ENCODE measurements around the gene ODR4.
"Not testable (repeated sequence)": the region's sequence is repeated elsewhere in the genome, so short reads cannot be mapped to it uniquely, and the experiment has no call there.

The ODR4 gene

GRCh38 chr1:186424539-186424938 lies 48.9 kb downstream of the ODR4 start:
- DNase-seq, result no peak

GRCh38 chr1:186426118-186426517 lies 50.5 kb downstream of the ODR4 start:
- no peak for DNase-seq

GRCh38 chr1:186429017-186429416 lies 53.4 kb downstream of the ODR4 start:
- DNase-seq, result no peak

GRCh38 chr1:186435336-186435735 lies 59.7 kb downstream of the ODR4 start:
- DNase-seq, result no peak

GRCh38 chr1:186438567-186438966 lies 62.9 kb downstream of the ODR4 start:
- DNase-seq, result no peak

- DNase-seq, result no peak
Observed at GRCh38 chr1:186440584-186440983, 64.9 kb downstream of the ODR4 start.

- no peak for DNase-seq
Observed at GRCh38 chr1:186442651-186443375, 67.2 kb downstream of the ODR4 start.

GRCh38 chr1:186443638-186444037 lies 68.0 kb downstream of the ODR4 start:
- no peak for DNase-seq

GRCh38 chr1:186446152-186446551 lies 70.5 kb downstream of the ODR4 start:
- no peak for DNase-seq

GRCh38 chr1:186454981-186455380 lies 79.3 kb downstream of the ODR4 start:
- no peak for DNase-seq

- DNase-seq, result no peak
Observed at GRCh38 chr1:186456729-186457255, 81.2 kb downstream of the ODR4 start.

- DNase-seq, result not testable (repeated sequence)
Observed at GRCh38 chr1:186459161-186459560, 83.5 kb downstream of the ODR4 start.

- DNase-seq, result no peak
Observed at GRCh38 chr1:186461014-186461413, 85.4 kb downstream of the ODR4 start, which contains the start of gene PDC. Gene PDC, minus strand, starts transcription at chr1:186461114. Its CDS starts 11,655 bp downstream, at chr1:186449459.

GRCh38 chr1:186463511-186463910 lies 87.9 kb downstream of the ODR4 start:
- DNase-seq, result no peak

- DNase-seq, result no peak
Observed at GRCh38 chr1:186463926-186464325, 88.3 kb downstream of the ODR4 start.

- DNase-seq, result not testable (repeated sequence)
Observed at GRCh38 chr1:186465491-186465890, 89.9 kb downstream of the ODR4 start.

- DNase-seq, result no peak
Observed at GRCh38 chr1:186465946-186466345, 90.3 kb downstream of the ODR4 start.
